ENCODE measurements around the gene TUBA4A.

Gene TUBA4A

GRCh38 chr2:219286436-219287115 is 32.9 kb upstream of the TUBA4A start:
- no peak for DNase-seq

- DNase-seq, result no peak
Observed at GRCh38 chr2:219285894-219286425, 32.2 kb upstream of the TUBA4A start.

- no peak for DNase-seq
Observed at GRCh38 chr2:219285373-219285735, 31.6 kb upstream of the TUBA4A start.

DNA sequence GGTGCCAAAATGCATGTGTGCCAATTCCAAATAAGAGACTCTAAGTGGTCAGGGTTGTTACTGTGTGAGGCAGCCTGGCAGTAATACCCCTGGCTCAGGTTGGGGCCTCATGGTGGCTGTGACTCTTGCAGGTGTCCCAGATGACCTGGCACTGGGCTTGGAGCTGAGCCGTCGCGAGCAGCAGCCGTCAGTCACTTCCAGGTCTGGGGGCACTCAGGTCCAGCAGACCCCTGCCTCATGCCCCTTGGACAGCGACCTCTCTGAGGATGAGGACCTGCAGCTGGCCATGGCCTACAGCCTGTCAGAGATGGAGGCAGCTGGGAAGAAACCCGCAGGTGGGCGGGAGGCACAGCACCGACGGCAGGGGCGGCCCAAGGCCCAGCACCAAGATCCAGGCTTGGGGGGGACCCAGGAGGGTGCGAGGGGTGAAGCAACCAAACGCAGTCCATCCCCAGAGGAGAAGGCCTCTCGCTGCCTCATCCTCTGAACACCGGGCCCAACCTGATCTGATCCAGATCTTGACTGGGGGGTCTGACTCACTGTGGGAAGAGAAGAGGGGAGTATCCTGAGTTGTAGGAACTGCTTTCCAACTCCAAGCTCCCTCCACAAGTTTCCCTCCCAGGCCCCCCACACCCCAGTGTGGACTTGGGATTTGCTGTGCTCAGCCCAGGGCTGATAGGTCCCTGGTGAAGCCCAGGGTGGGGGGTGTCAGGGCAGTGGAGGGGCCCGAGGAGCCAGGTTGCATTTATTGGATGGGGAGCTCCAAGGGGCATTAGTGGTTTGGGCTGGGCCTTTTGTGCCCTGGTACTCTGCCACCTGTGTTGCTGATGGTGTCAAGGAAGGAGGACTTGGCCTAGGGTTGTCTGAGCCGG is 31.0 kb upstream of the TUBA4A start:
- DNase-seq, result no peak

- DNase-seq, result no peak
Observed at GRCh38 chr2:219282943-219283581, 29.3 kb upstream of the TUBA4A start.

- DNase-seq, result no peak
Observed at GRCh38 chr2:219282375-219282774, 28.7 kb upstream of the TUBA4A start.

DNA sequence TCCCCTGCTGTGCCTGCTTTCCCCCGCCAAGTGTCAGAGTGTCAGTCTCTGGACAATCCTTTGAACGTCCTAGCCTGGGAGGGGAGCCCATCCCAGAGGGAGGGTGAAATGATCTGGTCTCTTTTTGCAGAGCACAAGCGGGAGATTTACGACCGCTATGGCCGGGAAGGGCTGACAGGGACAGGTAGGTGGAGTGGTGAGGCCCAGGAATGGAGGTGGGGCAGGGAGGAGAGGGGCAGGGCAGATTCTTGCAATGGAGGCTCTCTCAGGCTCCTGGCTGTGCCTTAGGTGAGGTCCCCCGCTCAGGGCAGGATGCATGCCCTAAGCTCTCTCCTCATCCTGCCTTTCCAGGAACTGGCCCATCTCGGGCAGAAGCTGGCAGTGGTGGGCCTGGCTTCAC is 27.9 kb upstream of the TUBA4A start:
- DNase-seq, result no peak

DNA sequence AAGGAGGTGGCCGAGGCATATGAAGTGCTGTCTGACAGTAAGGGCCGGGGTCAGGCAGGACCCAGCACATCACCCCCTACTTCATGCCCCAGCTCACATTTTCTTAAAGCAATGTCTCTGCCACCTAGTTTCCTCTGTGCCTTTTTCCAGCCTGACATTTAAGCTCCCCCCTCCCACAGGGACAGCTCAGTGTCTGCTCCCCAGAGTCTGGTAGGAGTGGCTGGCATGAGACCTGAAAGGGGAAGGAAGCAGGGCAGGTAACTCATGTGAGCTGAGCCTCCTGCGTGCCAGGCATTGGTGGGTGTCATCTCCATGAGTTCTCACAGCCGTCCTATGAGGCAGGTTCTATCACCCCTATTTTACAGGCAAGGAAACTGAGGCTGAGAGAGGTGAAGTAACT is 26.9 kb upstream of the TUBA4A start:
- no peak for DNase-seq

DNA sequence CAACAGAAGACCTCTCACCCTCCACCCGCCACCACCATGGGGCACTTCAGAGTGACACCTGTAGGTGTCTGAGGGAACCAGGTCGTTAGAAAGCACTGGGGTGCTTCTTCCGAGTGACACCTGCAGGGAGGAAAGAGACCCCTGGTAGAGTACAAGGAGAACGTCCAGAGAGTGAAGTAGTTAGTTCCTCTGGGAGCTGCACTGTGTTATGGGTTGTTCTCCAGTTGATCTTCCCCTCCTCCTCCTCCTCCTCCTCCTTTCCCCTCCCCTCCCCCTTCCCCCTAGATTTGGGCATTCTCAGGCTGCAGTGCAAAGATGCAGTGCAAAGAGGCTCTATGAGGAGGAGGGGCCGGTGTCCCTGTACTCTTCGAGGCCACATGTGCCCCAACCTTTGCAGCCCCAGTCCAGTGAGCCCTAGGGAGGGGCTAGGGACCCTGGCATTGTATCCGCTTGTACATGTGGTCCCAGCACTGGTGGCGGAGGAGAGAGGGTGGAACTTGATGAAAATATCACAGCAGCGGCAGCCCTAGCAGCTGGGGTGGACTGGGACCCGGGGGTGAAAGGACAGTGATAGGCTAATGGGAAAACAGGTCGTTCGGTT is 26.3 kb upstream of the TUBA4A start:
- no peak for DNase-seq

DNA sequence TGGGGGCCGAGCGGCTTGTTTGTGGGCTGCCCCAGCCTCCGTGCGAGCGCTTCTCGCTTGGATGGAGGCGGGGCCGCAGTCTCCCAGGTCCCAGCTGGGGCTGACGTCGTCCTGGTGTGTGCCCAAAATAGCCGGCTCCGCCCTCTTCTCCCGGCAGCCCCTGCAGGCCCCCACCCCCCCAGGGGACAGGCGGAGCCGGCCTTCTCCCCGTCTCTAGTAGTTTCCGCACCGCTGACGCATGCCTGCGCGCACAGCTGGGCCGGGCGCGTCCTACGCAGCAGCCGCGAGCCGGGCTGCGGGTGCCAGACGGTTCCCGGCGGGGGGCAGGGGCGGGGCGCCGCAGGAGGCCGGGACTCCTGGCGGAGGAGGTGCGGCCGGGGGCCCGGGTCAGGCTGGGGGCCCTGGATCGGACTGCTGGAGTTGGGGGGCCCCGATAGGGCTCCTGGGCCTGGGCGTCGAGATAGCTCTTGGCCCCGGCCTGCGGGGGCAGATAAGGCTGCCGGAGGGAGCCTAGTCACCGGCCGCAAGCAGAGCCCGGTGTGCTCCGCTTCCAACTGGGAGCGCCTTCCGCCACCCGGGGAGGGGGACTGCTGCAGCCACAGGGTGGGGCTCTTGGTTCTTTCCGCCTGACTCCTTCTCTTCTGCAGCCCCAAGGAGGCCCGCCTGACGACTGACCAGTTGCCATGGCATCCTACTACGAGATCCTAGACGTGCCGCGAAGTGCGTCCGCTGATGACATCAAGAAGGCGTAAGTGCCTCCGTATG is 25.6 kb upstream of the TUBA4A start, which contains the start of gene DNAJB2:
Gene DNAJB2 (plus strand): TSS at position 216 of the 765 bp plus-strand sequence. CDS start 468 bp downstream, at position 684.
- peak; percentile 98 for DNase-seq

GRCh38 chr2:219278655-219279150 is 25.0 kb upstream of the TUBA4A start:
- DNase-seq, result no peak

- DNase-seq, result peak; percentile 92
Observed at GRCh38 chr2:219277703-219278654, 24.3 kb upstream of the TUBA4A start.

DNA sequence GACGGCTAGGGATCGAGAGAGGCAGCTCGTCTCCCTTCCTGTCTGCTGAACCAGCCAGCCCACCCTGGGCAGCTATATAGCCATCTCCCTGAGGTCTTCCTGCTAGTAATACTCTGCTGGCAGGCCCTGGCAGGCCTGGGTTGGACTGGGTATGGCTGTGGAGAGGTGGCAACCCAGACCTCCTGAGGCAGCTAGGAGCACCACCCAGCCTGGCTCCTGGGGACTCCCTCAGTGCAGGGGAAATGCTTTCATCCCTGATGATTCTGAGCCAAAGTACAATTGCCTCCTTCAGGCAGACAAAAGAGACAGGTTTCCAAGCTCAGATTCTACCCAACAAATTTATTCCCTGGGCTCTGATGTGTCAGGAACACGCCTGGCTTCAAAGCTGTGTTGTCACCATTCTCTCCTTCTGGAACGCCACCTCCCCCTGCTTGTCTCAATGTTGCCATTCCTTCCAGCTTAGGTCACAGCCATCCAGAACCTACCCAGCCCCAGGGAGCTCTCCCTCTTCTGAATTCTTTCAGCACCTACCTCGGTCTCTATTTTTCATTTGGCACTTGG is 20.7 kb upstream of the TUBA4A start:
- DNase-seq, result no peak

- DNase-seq, result no peak
Observed at GRCh38 chr2:219273937-219274336, 20.2 kb upstream of the TUBA4A start.

DNA sequence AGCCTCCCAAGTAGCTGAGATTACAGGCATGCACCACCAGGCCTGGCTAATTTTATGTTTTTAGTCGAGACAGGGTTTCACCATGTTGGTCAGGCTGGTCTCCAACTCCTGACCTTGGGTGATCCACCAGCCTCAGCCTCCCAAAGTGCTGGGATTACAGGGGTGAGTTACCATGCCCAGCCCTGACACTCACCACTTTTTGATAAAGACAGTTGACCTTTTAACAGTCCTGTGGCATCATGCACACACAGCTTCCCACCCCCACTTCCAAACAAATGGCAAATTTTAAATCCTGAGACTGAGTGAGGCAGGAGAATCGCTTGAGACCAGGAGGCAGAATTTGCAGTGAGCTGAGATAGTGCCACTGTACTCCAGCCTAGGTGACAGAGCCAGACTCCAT is 19.3 kb upstream of the TUBA4A start:
- DNase-seq, result no peak

DNA sequence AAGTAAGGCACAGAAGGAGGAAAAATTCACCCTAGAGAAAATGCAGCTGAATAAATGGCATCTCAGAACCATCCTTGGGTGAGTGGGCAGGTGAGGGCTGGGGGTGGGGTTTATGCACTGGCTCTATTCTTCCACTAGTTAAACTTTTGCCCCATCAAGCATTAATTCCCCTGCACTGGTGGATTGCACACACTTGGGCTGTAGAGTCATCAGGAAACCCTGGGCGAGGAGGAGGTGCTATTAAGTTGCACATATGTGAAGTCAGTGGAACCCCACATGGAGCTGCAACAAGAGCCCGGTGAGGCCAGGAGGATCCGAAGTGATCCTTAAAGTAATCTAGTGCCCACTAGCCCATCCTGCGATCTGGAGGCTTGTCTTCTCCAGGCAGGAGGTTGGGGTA is 18.6 kb upstream of the TUBA4A start:
- DNase-seq, result no peak

GRCh38 chr2:219271021-219271420 is 17.3 kb upstream of the TUBA4A start:
- DNase-seq, result no peak

DNA sequence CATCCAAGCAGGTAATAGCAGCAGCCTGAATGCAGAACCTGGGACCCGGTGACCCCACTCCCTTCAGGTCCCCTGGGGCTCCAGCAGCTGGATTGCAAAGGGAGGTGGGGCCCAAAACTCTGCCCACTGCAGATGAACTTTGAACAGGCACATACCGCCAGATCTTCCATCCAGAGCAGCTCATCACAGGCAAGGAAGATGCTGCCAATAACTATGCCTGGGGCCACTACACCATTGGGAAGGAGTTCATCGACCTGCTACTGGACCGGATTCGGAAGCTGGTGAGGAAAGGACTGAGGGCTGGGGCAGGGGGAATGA is 16.3 kb upstream of the TUBA4A start:
- DNase-seq, result no peak

DNA sequence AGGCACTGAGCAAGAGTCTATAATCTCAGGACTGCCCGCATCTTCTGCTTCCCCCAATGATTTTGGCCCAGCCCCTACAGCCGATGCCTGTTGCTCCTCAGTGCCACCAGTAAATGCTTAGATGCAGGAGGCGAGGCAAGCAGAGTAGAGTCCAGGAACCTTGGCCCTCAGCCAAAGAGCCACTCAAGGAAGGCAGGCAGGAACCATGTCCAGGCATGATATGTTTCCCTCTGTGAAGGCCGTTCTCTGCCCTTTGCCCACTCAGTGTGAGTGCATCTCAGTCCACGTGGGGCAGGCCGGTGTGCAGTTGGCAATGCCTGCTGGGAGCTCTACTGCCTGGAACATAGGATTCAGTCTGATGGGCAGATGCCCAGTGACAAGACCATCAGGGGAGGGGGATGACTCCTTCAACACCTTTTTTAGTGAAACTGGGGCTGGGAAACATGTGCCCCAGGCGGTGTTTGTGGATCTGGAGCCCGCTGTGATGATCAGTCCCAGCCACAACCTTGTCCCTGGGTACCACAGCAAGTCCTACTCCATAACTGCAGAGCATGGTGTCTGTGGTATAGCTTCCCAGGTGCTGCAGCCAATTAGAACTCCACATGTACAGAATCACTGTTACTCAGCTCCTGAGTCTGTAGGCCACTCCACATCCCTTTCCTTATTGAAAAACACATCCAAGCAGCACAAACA is 15.8 kb upstream of the TUBA4A start:
- no peak for DNase-seq

DNA sequence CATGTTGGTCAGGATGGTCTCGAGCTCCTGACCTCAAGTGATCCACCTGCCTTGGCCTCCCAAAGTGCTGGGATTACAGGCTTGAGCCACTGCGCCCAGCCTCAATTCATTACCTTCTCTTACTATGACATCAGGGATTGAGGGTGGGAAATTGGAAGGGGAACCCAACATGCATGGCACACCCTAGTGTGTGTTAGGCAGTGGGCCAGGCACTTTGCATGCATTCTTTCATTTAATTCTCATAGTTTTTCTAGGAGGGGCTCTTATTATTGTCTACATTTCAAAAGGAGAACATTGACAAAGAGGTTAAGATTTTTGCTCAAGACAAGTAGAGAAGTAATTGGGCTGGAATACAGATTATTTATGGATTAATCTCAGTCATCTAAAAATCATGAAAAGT is 14.6 kb upstream of the TUBA4A start:
- no peak for DNase-seq

All from activated CD8-positive, alpha-beta memory T cell treated with anti-CD3 and anti-CD28 coated beads for 24 hours (primary cell).